Ectodermal cell (in vitro differentiated cells): ENCODE data around the gene PBLD. TPM values are rescaled to one million over a fixed set of nuclear protein-coding genes. Genes with fewer than 3 reads are reported as not detected.
A peak's percentile ranks its signal among the peaks of the same experiment; 100 is the strongest.

Source experiments
- H3K27ac ChIP-seq: 2 replicates; pipeline ENCODE4 v1.7.0; 2013; ENCODE audit warnings: mild to moderate bottlenecking, low read depth, low read length; ENCODE audit not compliant: insufficient read depth, poor library complexity, severe bottlenecking
- H3K27me3 ChIP-seq: 2 replicates; pipeline ENCODE4 v1.7.0; 2013; ENCODE audit warnings: mild to moderate bottlenecking, low read length; ENCODE audit not compliant: insufficient read depth, control insufficient read depth, poor library complexity, severe bottlenecking
- H3K36me3 ChIP-seq: one replicate; pipeline ENCODE4 v1.7.0; 2013; ENCODE audit warnings: low read length; ENCODE audit not compliant: control insufficient read depth, insufficient read depth
- H3K4me1 ChIP-seq: one replicate; pipeline ENCODE4 v1.7.0; 2013; ENCODE audit warnings: low read length; ENCODE audit not compliant: control insufficient read depth, insufficient read depth
- H3K4me3 ChIP-seq: 2 replicates; pipeline ENCODE4 v1.7.0; 2013; ENCODE audit warnings: low read depth, low read length, control low read depth; ENCODE audit not compliant: insufficient read depth
- H3K9me3 ChIP-seq: 2 replicates; pipeline ENCODE4 v1.7.0; 2013; ENCODE audit warnings: mild to moderate bottlenecking, low read length, moderate library complexity; ENCODE audit not compliant: control insufficient read depth
- WGBS, 2 experiments: methylation state at CpG; one replicate each; pipeline ENCODE4 v1.1.7; 2013; ENCODE audit warnings: missing lambda C conversion rate in 2 of 2; 5-methylcytosine and 5-hydroxymethylcytosine counted together
- polyA plus RNA-seq, 4 experiments: library from polyadenylated mRNA; stranded (reverse); fragments of 50-300 nt; gene quantifications; one replicate each; pipeline ENCODE4 v1.2.3, GENCODE V29; 2013

PBLD gene
- polyA plus RNA-seq (2013, experiment 1 of 4): 4.2 TPM
- 5.2 TPM for polyA plus RNA-seq (2013, experiment 2 of 4)
- polyA plus RNA-seq (2013, experiment 3 of 4): 4.1 TPM
- polyA plus RNA-seq (2013, experiment 4 of 4): 4.5 TPM

- Histone ChIP-seq H3K4me1 (peaks cover 33% of the 10 kb centered on the region), H3K27me3 (no peaks in the 10 kb centered on the region), H3K36me3 (no peaks in the 10 kb centered on the region), H3K4me3 (peak within 1 kb of the TSS; percentile 86), H3K27ac (peak within 1 kb of the TSS; percentile 98), H3K9me3 (no peaks in the 10 kb centered on the region)
- 0 to 1% methylated on average over 51 of the region's 51 CpGs for WGBS, 2 experiments
Observed at GRCh38 chr10:68332259-68333057, at the start of gene PBLD. TSS of gene PBLD (minus strand) at chr10:68332928. CDS start at chr10:68306844, 26,084 bp downstream.

- no peaks in the 10 kb centered on the region for H3K4me1 ChIP-seq
- 95 to 100% methylated on average over 1 of the region's 1 CpG for WGBS, 2 experiments
- no peaks in the 10 kb centered on the region for H3K9me3 ChIP-seq
- no peak overlapping the region for H3K4me3 ChIP-seq
- H3K27me3 ChIP-seq: no peaks in the 10 kb centered on the region
- no peak overlapping the region for H3K27ac ChIP-seq
- peaks cover 48% of the 10 kb centered on the region for H3K36me3 ChIP-seq
Observed at GRCh38 chr10:68371604-68372003, 38.9 kb upstream of the PBLD start.

GRCh38 chr10:68367121-68367520 is 34.4 kb upstream of the PBLD start:
- Histone ChIP-seq H3K4me3 (no peak overlapping the region), H3K27me3 (no peaks in the 10 kb centered on the region), H3K4me1 (no peaks in the 10 kb centered on the region), H3K27ac (no peak overlapping the region), H3K9me3 (no peaks in the 10 kb centered on the region), H3K36me3 (peaks cover 22% of the 10 kb centered on the region)
- WGBS, 2 experiments: 93 to 94% methylated on average over 2 of the region's 2 CpGs

GRCh38 chr10:68366600-68366999 is 33.9 kb upstream of the PBLD start:
- H3K4me1 ChIP-seq: no peaks in the 10 kb centered on the region
- 96 to 99% methylated on average over 4 of the region's 5 CpGs for WGBS, 2 experiments

GRCh38 chr10:68365611-68366010 is 32.9 kb upstream of the PBLD start:
- H3K27me3 ChIP-seq: no peaks in the 10 kb centered on the region
- WGBS, 2 experiments: 94% methylated on average over 2 of the region's 2 CpGs; no CpG with 5 or more reads in 1 of the 2 experiments
- no peak overlapping the region for H3K4me3 ChIP-seq
- peaks cover 18% of the 10 kb centered on the region for H3K36me3 ChIP-seq
- no peaks in the 10 kb centered on the region for H3K4me1 ChIP-seq
- H3K27ac ChIP-seq: no peak overlapping the region
- no peaks in the 10 kb centered on the region for H3K9me3 ChIP-seq

More at GRCh38 chr10:68366600-68366999, 33.9 kb upstream of the PBLD start:
- Histone ChIP-seq H3K36me3 (peaks cover 17% of the 10 kb centered on the region), H3K4me3 (no peak overlapping the region), H3K27ac (no peak overlapping the region), H3K9me3 (no peaks in the 10 kb centered on the region), H3K27me3 (no peaks in the 10 kb centered on the region)

- Histone ChIP-seq H3K4me3 (no peak overlapping the region), H3K36me3 (peaks cover 19% of the 10 kb centered on the region), H3K4me1 (no peaks in the 10 kb centered on the region), H3K27ac (no peak overlapping the region), H3K27me3 (no peaks in the 10 kb centered on the region), H3K9me3 (no peaks in the 10 kb centered on the region)
- 89 to 95% methylated on average over 2 to 3 of the region's 3 CpGs for WGBS, 2 experiments
Observed at GRCh38 chr10:68364101-68364886, 31.6 kb upstream of the PBLD start.

GRCh38 chr10:68362590-68362989 is 29.9 kb upstream of the PBLD start:
- Histone ChIP-seq H3K9me3 (no peaks in the 10 kb centered on the region), H3K27me3 (no peaks in the 10 kb centered on the region), H3K4me1 (no peaks in the 10 kb centered on the region), H3K36me3 (peaks cover 16% of the 10 kb centered on the region), H3K4me3 (no peak overlapping the region), H3K27ac (no peak overlapping the region)
- 98 to 100% methylated on average over 2 to 3 of the region's 3 CpGs for WGBS, 2 experiments

- no peak overlapping the region for H3K4me3 ChIP-seq
- peaks cover 25% of the 10 kb centered on the region for H3K36me3 ChIP-seq
Observed at GRCh38 chr10:68359189-68359588, 26.5 kb upstream of the PBLD start.

GRCh38 chr10:68353537-68353936 is 20.8 kb upstream of the PBLD start:
- H3K4me1 ChIP-seq: no peaks in the 10 kb centered on the region
- H3K27me3 ChIP-seq: no peaks in the 10 kb centered on the region
- peaks cover 18% of the 10 kb centered on the region for H3K36me3 ChIP-seq
- no peak overlapping the region for H3K4me3 ChIP-seq
- whole genome bisulfite sequencing, 2 experiments: 92 to 94% methylated on average over 2 of the region's 2 CpGs
- H3K27ac ChIP-seq: no peak overlapping the region
- no peaks in the 10 kb centered on the region for H3K9me3 ChIP-seq

More at GRCh38 chr10:68359189-68359588, 26.5 kb upstream of the PBLD start:
- Histone ChIP-seq H3K9me3 (no peaks in the 10 kb centered on the region), H3K27me3 (no peaks in the 10 kb centered on the region), H3K4me1 (no peaks in the 10 kb centered on the region), H3K27ac (no peak overlapping the region)
- WGBS, 2 experiments: no CpG with 5 or more reads among the region's 6 CpGs

GRCh38 chr10:68348265-68348741 is 15.6 kb upstream of the PBLD start:
- Histone ChIP-seq H3K27ac (no peak overlapping the region), H3K36me3 (peaks cover 27% of the 10 kb centered on the region), H3K4me3 (no peak overlapping the region), H3K4me1 (no peaks in the 10 kb centered on the region), H3K27me3 (no peaks in the 10 kb centered on the region), H3K9me3 (no peaks in the 10 kb centered on the region)
- 31 to 34% methylated on average over 2 of the region's 2 CpGs for WGBS, 2 experiments
